K562 (cell line): ENCODE results near the gene CBFA2T2. TPM values are rescaled to one million over a fixed set of nuclear protein-coding genes. Genes with fewer than 3 reads are reported as not detected.

Source experiments
- ATAC-seq: fragments of 200-7000 bp; cut with Tn5 transposase; 3 replicates; pipeline ENCODE4 v1.9.1; 2020; ENCODE audit warnings: moderate library complexity
- BruUV-seq: library from RNA; stranded (reverse); fragments of 400-500 nt; replicated peaks from 2 replicates; lab custom pipeline; 2021; lab: Mats Ljungman, UMichigan
- CTCF ChIA-PET: fragments of 300-600 bp; formaldehyde crosslinking; extraction: SDS; loops from one replicate; lab custom pipeline; 2021; ENCODE audit warnings: low intra/inter-chr PET ratio; lab: Yijun Ruan, JAX
- POLR2A ChIA-PET: fragments of 300-600, 350-650 bp; sonication (Branson Sonifier 250); formaldehyde crosslinking; extraction: SDS; loops from one replicate; lab custom pipeline; 2021; ENCODE audit warnings: antibody characterized with exemption, inconsistent platforms; lab: Yijun Ruan, JAX
- DNase-seq, 4 experiments: peaks; one replicate each; pipeline versions ENCODE4 v3.0.0 to v3.0.0-alpha.2; 2011 to 2018; ENCODE audit warnings: low spot score in 3 of 4, mixed read lengths in 3 of 4; ENCODE audit errors: extremely low read depth in 1 of 4
- FAIRE-seq: peaks from 2 replicates; lab custom pipeline; 2011; peaks lifted over from hg19 to GRCh38; lab: Jason Lieb, UNC
- H2AFZ ChIP-seq: 2 replicates; pipeline ENCODE4 v1.6.0; 2011; ENCODE audit warnings: low read depth, low read length, control low read depth, inconsistent platforms
- H3K27ac ChIP-seq: fragments of 200-600 bp; 3 replicates; pipeline ENCODE4 v1.8.0; 2011; ENCODE audit warnings: low read depth, mild to moderate bottlenecking, control low read depth, inconsistent platforms, low read length, moderate library complexity, mixed read lengths; ENCODE audit errors: extremely low read depth
- H3K27me3 ChIP-seq, 2 experiments: fragments of 300-600 bp in 1 of 2; 2 replicates in 1 of 2; 3 replicates in 1 of 2; pipeline versions ENCODE4 v1.6.0 to v1.8.0; 2011; ENCODE audit warnings: inconsistent platforms in 2 of 2, low read length in 2 of 2, mild to moderate bottlenecking in 1 of 2, mixed read lengths in 1 of 2, moderate library complexity in 1 of 2; ENCODE audit not compliant: control insufficient read depth in 2 of 2, insufficient read depth in 2 of 2
- H3K36me3 ChIP-seq: fragments of 300-600 bp; 3 replicates; pipeline ENCODE4 v1.8.0; 2011; ENCODE audit warnings: mild to moderate bottlenecking, low read length, inconsistent platforms; ENCODE audit not compliant: control insufficient read depth, insufficient read depth
- H3K4me1 ChIP-seq, 2 experiments: fragments of 200-600 bp in 1 of 2; replicated peaks in 1 of 2; 2 replicates in 1 of 2; 3 replicates in 1 of 2; pipeline versions ENCODE4 v1.5.1 to v1.8.0; 2011; ENCODE audit warnings: inconsistent platforms in 2 of 2, low read length in 2 of 2, mild to moderate bottlenecking in 1 of 2, mixed read lengths in 1 of 2, moderate library complexity in 1 of 2; ENCODE audit not compliant: control insufficient read depth in 2 of 2, insufficient read depth in 2 of 2
- H3K4me2 ChIP-seq: 2 replicates; pipeline ENCODE4 v1.6.1; 2011; ENCODE audit warnings: low read length, control low read depth, inconsistent platforms, mixed read lengths; ENCODE audit not compliant: insufficient read depth
- H3K4me3 ChIP-seq: fragments of 200-600 bp; sonication (generic), shearing (Covaris generic); 2 replicates; pipeline ENCODE4 v1.5.1; 2016; ENCODE audit warnings: control low read depth, inconsistent platforms
- H3K79me2 ChIP-seq: fragments of 200-600 bp; 3 replicates; pipeline ENCODE4 v1.8.0; 2011; ENCODE audit warnings: low read length, inconsistent platforms; ENCODE audit not compliant: control insufficient read depth, insufficient read depth
- H3K9ac ChIP-seq, 2 experiments: 2 replicates each; pipeline versions ENCODE4 v1.6.0 to v1.6.1; 2011; ENCODE audit warnings: low read depth in 2 of 2, low read length in 2 of 2, control low read depth in 1 of 2, inconsistent platforms in 1 of 2, mild to moderate bottlenecking in 1 of 2, mixed read lengths in 1 of 2; ENCODE audit not compliant: insufficient read depth in 1 of 2
- H3K9me1 ChIP-seq: one replicate; pipeline ENCODE4 v1.6.0; 2011; ENCODE audit warnings: inconsistent platforms, mild to moderate bottlenecking, low read length, moderate library complexity; ENCODE audit not compliant: control insufficient read depth, insufficient read depth
- H3K9me3 ChIP-seq: replicated peaks from 2 replicates; pipeline ENCODE4 v1.5.1; 2011; ENCODE audit warnings: low read depth, low read length, inconsistent platforms; ENCODE audit not compliant: control insufficient read depth, insufficient read depth
- H4K20me1 ChIP-seq: replicated peaks from 2 replicates; pipeline ENCODE4 v1.6.1; 2011; ENCODE audit warnings: low read length, inconsistent platforms, mixed read lengths; ENCODE audit not compliant: control insufficient read depth, insufficient read depth
- ARID3A ChIP-seq: IDR thresholded peaks from 2 replicates; pipeline ENCODE4 v1.6.1; 2012; ENCODE audit warnings: low read depth, low read length, improper control_type of control experiment, borderline replicate concordance
- BDP1 ChIP-seq: IDR thresholded peaks from 3 replicates; pipeline ENCODE4 v1.6.1; 2011; ENCODE audit not compliant: insufficient read length, insufficient read depth
- BRF2 ChIP-seq: IDR thresholded peaks from 3 replicates; pipeline ENCODE4 v1.6.1; 2011; ENCODE audit warnings: borderline replicate concordance, mild to moderate bottlenecking; ENCODE audit not compliant: insufficient read length, insufficient read depth
- DACH1 ChIP-seq: fragments of 450-650 bp; IDR thresholded peaks from 2 replicates; pipeline ENCODE4 v1.6.1; 2018; ENCODE audit not compliant: partially characterized antibody
- E2F3 ChIP-seq: fragments of 250-450 bp; sonication (Bioruptor Pico); IDR thresholded peaks from 2 replicates; pipeline ENCODE4 v1.4.0; 2020; ENCODE audit warnings: mild to moderate bottlenecking
- FOXA3 ChIP-seq, 2 experiments: fragments of 450-650 bp in 1 of 2; sonication (generic) in 1 of 2; formaldehyde crosslinking; IDR thresholded peaks in 1 of 2; conservative IDR thresholded peaks in 1 of 2; 2 replicates each; pipeline versions ENCODE4 v1.4.0 to v1.8.0; 2020 to 2022; ENCODE audit warnings: mild to moderate bottlenecking in 2 of 2, missing genetic modification reagents in 1 of 2
- FOXK1 ChIP-seq: sonication (generic); formaldehyde crosslinking; IDR thresholded peaks from 2 replicates; pipeline ENCODE4 v1.8.0; 2022; ENCODE audit warnings: missing genetic modification reagents, mild to moderate bottlenecking, borderline replicate concordance
- HDAC1 ChIP-seq, 2 experiments: fragments of 450-650 bp; IDR thresholded peaks; 2 replicates each; pipeline ENCODE4 v1.6.1; 2016 to 2017; ENCODE audit warnings: inconsistent platforms in 1 of 2, mild to moderate bottlenecking in 1 of 2, moderate library complexity in 1 of 2
- KAT8 ChIP-seq: fragments of 450-650 bp; IDR thresholded peaks from 2 replicates; pipeline ENCODE4 v1.6.1; 2016; ENCODE audit warnings: low read depth, mild to moderate bottlenecking
- POLR2AphosphoS2 ChIP-seq: IDR thresholded peaks from 2 replicates; pipeline ENCODE4 v1.6.1; 2012; ENCODE audit warnings: low read length, improper control_type of control experiment
- SRSF7 ChIP-seq: fragments of 200-400 bp; formaldehyde crosslinking; optimal IDR thresholded peaks from 2 replicates; pipeline ENCODE3; 2017; ENCODE audit warnings: mild to moderate bottlenecking, low read depth, low read length
- ZBTB43 ChIP-seq: sonication (generic); formaldehyde crosslinking; IDR thresholded peaks from 2 replicates; pipeline ENCODE4 v1.8.0; 2023; ENCODE audit warnings: mild to moderate bottlenecking, missing genetic modification reagents
- ZNF384 ChIP-seq: IDR thresholded peaks from 2 replicates; pipeline ENCODE4 v1.6.1; 2012; ENCODE audit warnings: low read depth, low read length, improper control_type of control experiment
- WGBS: fragments of 100-300 bp; shearing (Covaris generic); methylation state at CpG from one replicate; pipeline ENCODE4 v1.1.6; 2016; ENCODE audit warnings: low coverage, mixed read lengths; ENCODE audit not compliant: insufficient coverage; ENCODE audit errors: missing lambda C conversion rate; 5-methylcytosine and 5-hydroxymethylcytosine counted together
- in situ Hi-C: fragments of 300-500 bp; cut with MboI; formaldehyde crosslinking; loops from 4 replicates; pipeline ENCODE4 v1.15.0; 2018; ENCODE audit warnings: inconsistent platforms, mixed read lengths
- intact Hi-C: fragments of 100-400 bp; cut with micrococcal nuclease; formaldehyde crosslinking; loops from 2 replicates; pipeline ENCODE4 v1.14.2; 2022
- polyA plus RNA-seq, 8 experiments: library from polyadenylated mRNA; depleted of rRNA in 4 of 8; stranded (reverse) in 5 of 8; unstranded in 3 of 8; fragments of >200 nt; fragmentation: Nextera tagmentation in 2 of 8; fragmentation: Illumina TruSeq in 1 of 8; extraction: Ambion mirVana in 2 of 8; extraction: Trizol in 1 of 8; gene quantifications; 2 replicates each; pipeline versions ENCODE4 v1.2.1 to v1.2.3, GENCODE V29; 2011 to 2014; ENCODE audit warnings: inconsistent platforms in 1 of 8, missing spikeins in 1 of 8
- total RNA-seq, 7 experiments: library from RNA; depleted of rRNA in 6 of 7; stranded (reverse); fragments of >200 nt in 6 of 7; fragmentation: Illumina TruSeq in 2 of 7; extraction: Trizol in 2 of 7; gene quantifications; 2 replicates each; pipeline versions ENCODE4 v1.2.1 to v1.2.3, GENCODE V29; 2011 to 2021; ENCODE audit warnings: low replicate concordance in 1 of 7
- TF ChIP-seq, protein P1 (sequence below): fragments of 450-650 bp; conservative IDR thresholded peaks from 2 replicates; pipeline ENCODE4 v1.6.1; 2016; ENCODE audit warnings: missing genetic modification characterization, low read depth, mild to moderate bottlenecking, control low read depth, missing compliant biosample characterization
- TF ChIP-seq, protein P2 (sequence below): fragments of 450-650 bp; IDR thresholded peaks from 2 replicates; pipeline ENCODE4 v1.6.1; 2016; ENCODE audit warnings: low read depth, mild to moderate bottlenecking, moderate library complexity

The CBFA2T2 gene
- total and polyA plus RNA-seq, 9 of the 15 experiments (the other 6 are each of a cell fraction or from before 2014, with no cell fraction given) = 0.27 to 9.6 (median 5.8) TPM

GRCh38 chr20:33672426-33673113, 182.7 kb downstream of the CBFA2T2 start:
- WGBS = 12% methylated on average over 11 of the region's 17 CpGs
- H3K27ac ChIP-seq = peak overlapping the region; percentile 88
- peak; percentile 57 to 76 (median 61) for DNase-seq
- peak overlapping the region; percentile 86 for H3K4me3 ChIP-seq
- H3K36me3 ChIP-seq = peaks cover 67% of the 10 kb centered on the region
- ATAC-seq = peak; percentile 6
- peaks cover 17 to 54% of the 10 kb centered on the region in 2 experiments for H3K4me1 ChIP-seq
- intact Hi-C loops = no loop called here
- H3K79me2 ChIP-seq = peaks cover 34% of the 10 kb centered on the region
- H3K9me1 ChIP-seq = peaks cover 5% of the 10 kb centered on the region
- H3K9me3 ChIP-seq = no peaks in the 10 kb centered on the region
- no peak overlapping the region for H2AFZ ChIP-seq
- peak; percentile 59 for FAIRE-seq
- ChIA-PET POLR2A (interaction anchor here (1.0 to 1.9 kb wide), 5 partner anchors 9 to 200 kb away, joined by 3 to 25 read pairs (median 4); no protein-coding TSS in a partner anchor), CTCF (no interaction called here)
- H3K9ac ChIP-seq = peak overlapping the region; percentile 89 to 99
- H3K4me2 ChIP-seq = peak overlapping the region; percentile 88
- in situ Hi-C loops = no loop called here
- no peaks in the 10 kb centered on the region for H3K27me3 ChIP-seq
- BruUV-seq = no TSS peak
- peaks cover 7% of the 10 kb centered on the region; the same call in 1 of the 2 replicates for H4K20me1 ChIP-seq
- TF ChIP-seq, protein P1, sequence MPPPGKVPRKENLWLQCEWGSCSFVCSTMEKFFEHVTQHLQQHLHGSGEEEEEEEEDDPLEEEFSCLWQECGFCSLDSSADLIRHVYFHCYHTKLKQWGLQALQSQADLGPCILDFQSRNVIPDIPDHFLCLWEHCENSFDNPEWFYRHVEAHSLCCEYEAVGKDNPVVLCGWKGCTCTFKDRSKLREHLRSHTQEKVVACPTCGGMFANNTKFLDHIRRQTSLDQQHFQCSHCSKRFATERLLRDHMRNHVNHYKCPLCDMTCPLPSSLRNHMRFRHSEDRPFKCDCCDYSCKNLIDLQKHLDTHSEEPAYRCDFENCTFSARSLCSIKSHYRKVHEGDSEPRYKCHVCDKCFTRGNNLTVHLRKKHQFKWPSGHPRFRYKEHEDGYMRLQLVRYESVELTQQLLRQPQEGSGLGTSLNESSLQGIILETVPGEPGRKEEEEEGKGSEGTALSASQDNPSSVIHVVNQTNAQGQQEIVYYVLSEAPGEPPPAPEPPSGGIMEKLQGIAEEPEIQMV (tag) = no peak
- TF ChIP-seq, protein P2, sequence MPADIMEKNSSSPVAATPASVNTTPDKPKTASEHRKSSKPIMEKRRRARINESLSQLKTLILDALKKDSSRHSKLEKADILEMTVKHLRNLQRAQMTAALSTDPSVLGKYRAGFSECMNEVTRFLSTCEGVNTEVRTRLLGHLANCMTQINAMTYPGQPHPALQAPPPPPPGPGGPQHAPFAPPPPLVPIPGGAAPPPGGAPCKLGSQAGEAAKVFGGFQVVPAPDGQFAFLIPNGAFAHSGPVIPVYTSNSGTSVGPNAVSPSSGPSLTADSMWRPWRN = no peak
- TF ChIP-seq FOXA3 (CRISPR knock-in tag; conservative IDR thresholded peaks at IDR 0.05 in 1 of 2, IDR thresholded peaks at IDR 0.05 in 1 of 2) = no peak
- no peak for TF ChIP-seq FOXK1
- TF ChIP-seq BRF2 = no peak
- TF ChIP-seq ZNF384 = no peak
- TF ChIP-seq ZBTB43 (CRISPR knock-in tag) = no peak
- TF ChIP-seq KAT8 = no peak
- TF ChIP-seq SRSF7 = no peak
- no peak for TF ChIP-seq DACH1
- TF ChIP-seq ARID3A = no peak
- TF ChIP-seq POLR2AphosphoS2 = no peak
- TF ChIP-seq E2F3 (CRISPR knock-in tag) = no peak
- no peak for TF ChIP-seq BDP1
- TF ChIP-seq HDAC1 (IDR thresholded peaks at IDR 0.05) = no peak
